ENCODE data around the gene NLRC5. TPM values are rescaled to one million over a fixed set of nuclear protein-coding genes. Genes with fewer than 3 reads are reported as not detected.
"Not testable (repeated sequence)": the region's sequence is repeated elsewhere in the genome, so short reads cannot be mapped to it uniquely, and the experiment has no call there.

The NLRC5 gene
- total RNA-seq, 1 donor from 2014 or later = 63.9 TPM

GRCh38 chr16:57071081-57071732 lies 81.8 kb downstream of the NLRC5 start:
- not testable (repeated sequence) for DNase-seq (ENCODE audit: low spot score)

GRCh38 chr16:57071831-57072582 lies 82.7 kb downstream of the NLRC5 start:
- no peak for DNase-seq (ENCODE audit: low spot score)

GRCh38 chr16:57072616-57073275 lies 83.4 kb downstream of the NLRC5 start:
- DNase-seq (ENCODE audit: low spot score) = no peak

- no peak for DNase-seq (ENCODE audit: low spot score)
Measured at GRCh38 chr16:57077714-57078113, 88.4 kb downstream of the NLRC5 start.

- DNase-seq (ENCODE audit: low spot score) = no peak
Measured at GRCh38 chr16:57081744-57082143, 92.4 kb downstream of the NLRC5 start.

GRCh38 chr16:57082664-57083063 lies 93.3 kb downstream of the NLRC5 start:
- no peak for DNase-seq (ENCODE audit: low spot score)

- no peak for DNase-seq (ENCODE audit: low spot score)
Measured at GRCh38 chr16:57083485-57084126, 94.2 kb downstream of the NLRC5 start.

- no peak for DNase-seq (ENCODE audit: low spot score)
Measured at GRCh38 chr16:57084257-57084770, 95.0 kb downstream of the NLRC5 start.

GRCh38 chr16:57084996-57085395 lies 95.6 kb downstream of the NLRC5 start:
- no peak for DNase-seq (ENCODE audit: low spot score)

- DNase-seq (ENCODE audit: low spot score) = no peak
Measured at GRCh38 chr16:57087003-57087402, 97.6 kb downstream of the NLRC5 start.

- DNase-seq (ENCODE audit: low spot score) = no peak
Measured at GRCh38 chr16:57089406-57089805, 100.0 kb downstream of the NLRC5 start.

GRCh38 chr16:57091200-57091974 lies 102.0 kb downstream of the NLRC5 start:
- no peak for DNase-seq (ENCODE audit: low spot score)

GRCh38 chr16:57091975-57092785 lies 102.8 kb downstream of the NLRC5 start, which contains the start of gene CPNE2:
TSS of gene CPNE2 (plus strand) at chr16:57092583. CDS start at chr16:57110743, 18,160 bp downstream.
- DNase-seq (ENCODE audit: low spot score) = no peak

- no peak for DNase-seq (ENCODE audit: low spot score)
Measured at GRCh38 chr16:57092786-57093411, 103.5 kb downstream of the NLRC5 start.

GRCh38 chr16:57093666-57094564 lies 104.6 kb downstream of the NLRC5 start:
- DNase-seq (ENCODE audit: low spot score) = no peak

- no peak for DNase-seq (ENCODE audit: low spot score)
Measured at GRCh38 chr16:57094911-57095310, 105.6 kb downstream of the NLRC5 start.

- DNase-seq (ENCODE audit: low spot score) = no peak
Measured at GRCh38 chr16:57096192-57096591, 106.8 kb downstream of the NLRC5 start.

- no peak for DNase-seq (ENCODE audit: low spot score)
Measured at GRCh38 chr16:57096793-57097192, 107.4 kb downstream of the NLRC5 start.
